Suprapubic skin (tissue), 3 donors: ENCODE results near the gene PGA4.

Source experiments
- CTCF ChIP-seq, 2 donors: fragments of 200-600 bp in 1 of 2; fragments of 450-650 bp in 1 of 2; sonication (generic) in 1 of 2; IDR thresholded peaks; one replicate each; pipeline ENCODE4 v1.5.1; 2016 to 2019; ENCODE audit warnings: antibody characterized with exemption in 2 of 2, mild to moderate bottlenecking in 1 of 2, moderate library complexity in 1 of 2
- POLR2AphosphoS5 ChIP-seq, 3 donors: sonication (generic); formaldehyde crosslinking; IDR thresholded peaks; one replicate each; pipeline ENCODE4 v1.6.1; 2017; ENCODE audit warnings: antibody characterized with exemption in 3 of 3

GRCh38 chr11:61266602-61267001, 44.5 kb downstream of the PGA4 start:
- no peak for TF ChIP-seq CTCF (IDR thresholded peaks at IDR 0.05)
- TF ChIP-seq POLR2AphosphoS5 (IDR thresholded peaks at IDR 0.05) = no peak
